ENCODE measurements around the gene NKD1. TPM values are rescaled to one million over a fixed set of nuclear protein-coding genes. Genes with fewer than 3 reads are reported as not detected.

NKD1 gene
- polyA plus RNA-seq, 2 donors: 1.1 to 2.0 TPM

GRCh38 chr16:50675686-50676610, 127.8 kb downstream of the NKD1 start:
- H3K27me3 ChIP-seq (ENCODE audit: control insufficient read depth in 1 of 2, insufficient read depth in 2 of 2, low read length in 2 of 2): no peaks in the 10 kb centered on the region
- H3K36me3 ChIP-seq (ENCODE audit: control insufficient read depth in 2 of 2, insufficient read depth in 2 of 2, low read length in 1 of 2): peaks cover 0 to 6% of the 10 kb centered on the region in 2 donors
- peaks cover 0 to 6% of the 10 kb centered on the region in 2 donors for H3K4me1 ChIP-seq (ENCODE audit: control insufficient read depth in 2 of 2, insufficient read depth in 2 of 2, low read length in 1 of 2)
- H3K9me3 ChIP-seq (ENCODE audit: control insufficient read depth in 2 of 2, insufficient read depth in 1 of 2, low read depth in 1 of 2, low read length in 1 of 2): peaks cover 3 to 17% of the 10 kb centered on the region in 2 donors
- 75 to 78% methylated on average over 23 of the region's 23 CpGs for WGBS, 2 donors
- H3K27ac ChIP-seq (ENCODE audit: low read depth in 2 of 2, low read length in 1 of 2): peak overlapping the region; percentile 56 to 69
- no peak overlapping the region for H3K4me3 ChIP-seq (ENCODE audit: low read depth in 1 of 2, low read length in 2 of 2)

GRCh38 chr16:50676684-50677225, 128.6 kb downstream of the NKD1 start:
- Histone ChIP-seq H3K36me3 (ENCODE audit: control insufficient read depth in 2 of 2, insufficient read depth in 2 of 2, low read length in 1 of 2) (peaks cover 0 to 6% of the 10 kb centered on the region in 2 donors), H3K4me3 (ENCODE audit: low read depth in 1 of 2, low read length in 2 of 2) (no peak overlapping the region), H3K9me3 (ENCODE audit: control insufficient read depth in 2 of 2, insufficient read depth in 1 of 2, low read depth in 1 of 2, low read length in 1 of 2) (peaks cover 3 to 16% of the 10 kb centered on the region in 2 donors), H3K27me3 (ENCODE audit: control insufficient read depth in 1 of 2, insufficient read depth in 2 of 2, low read length in 2 of 2) (no peaks in the 10 kb centered on the region), H3K4me1 (ENCODE audit: control insufficient read depth in 2 of 2, insufficient read depth in 2 of 2, low read length in 1 of 2) (peaks cover 0 to 6% of the 10 kb centered on the region in 2 donors), H3K27ac (ENCODE audit: low read depth in 2 of 2, low read length in 1 of 2) (peak overlapping the region in 1 of 2 donors; percentile 10)
- WGBS, 2 donors: 72 to 85% methylated on average over 9 of the region's 9 CpGs

GRCh38 chr16:50677351-50677750, 129.2 kb downstream of the NKD1 start:
- Histone ChIP-seq H3K4me3 (ENCODE audit: low read depth in 1 of 2, low read length in 2 of 2) (no peak overlapping the region), H3K27ac (ENCODE audit: low read depth in 2 of 2, low read length in 1 of 2) (no peak overlapping the region), H3K27me3 (ENCODE audit: control insufficient read depth in 1 of 2, insufficient read depth in 2 of 2, low read length in 2 of 2) (no peaks in the 10 kb centered on the region), H3K36me3 (ENCODE audit: control insufficient read depth in 2 of 2, insufficient read depth in 2 of 2, low read length in 1 of 2) (peaks cover 0 to 6% of the 10 kb centered on the region in 2 donors), H3K4me1 (ENCODE audit: control insufficient read depth in 2 of 2, insufficient read depth in 2 of 2, low read length in 1 of 2) (peaks cover 0 to 6% of the 10 kb centered on the region in 2 donors), H3K9me3 (ENCODE audit: control insufficient read depth in 2 of 2, insufficient read depth in 1 of 2, low read depth in 1 of 2, low read length in 1 of 2) (peaks cover 3 to 10% of the 10 kb centered on the region in 2 donors)
- 78 to 80% methylated on average over 7 of the region's 7 CpGs for WGBS, 2 donors

GRCh38 chr16:50678531-50678930, 130.3 kb downstream of the NKD1 start:
- 60 to 74% methylated on average over 3 of the region's 3 CpGs for WGBS, 2 donors
- no peak overlapping the region for H3K4me3 ChIP-seq (ENCODE audit: low read depth in 1 of 2, low read length in 2 of 2)
- H3K27ac ChIP-seq (ENCODE audit: low read depth in 2 of 2, low read length in 1 of 2): no peak overlapping the region
- H3K27me3 ChIP-seq (ENCODE audit: control insufficient read depth in 1 of 2, insufficient read depth in 2 of 2, low read length in 2 of 2): no peaks in the 10 kb centered on the region
- H3K36me3 ChIP-seq (ENCODE audit: control insufficient read depth in 2 of 2, insufficient read depth in 2 of 2, low read length in 1 of 2): peaks cover 0 to 4% of the 10 kb centered on the region in 2 donors
- H3K4me1 ChIP-seq (ENCODE audit: control insufficient read depth in 2 of 2, insufficient read depth in 2 of 2, low read length in 1 of 2): peaks cover 0 to 6% of the 10 kb centered on the region in 2 donors
- peaks cover 0 to 4% of the 10 kb centered on the region in 2 donors for H3K9me3 ChIP-seq (ENCODE audit: control insufficient read depth in 2 of 2, insufficient read depth in 1 of 2, low read depth in 1 of 2, low read length in 1 of 2)

- Histone ChIP-seq H3K36me3 (ENCODE audit: control insufficient read depth in 2 of 2, insufficient read depth in 2 of 2, low read length in 1 of 2) (no peaks in the 10 kb centered on the region), H3K27me3 (ENCODE audit: control insufficient read depth in 1 of 2, insufficient read depth in 2 of 2, low read length in 2 of 2) (no peaks in the 10 kb centered on the region), H3K4me3 (ENCODE audit: low read depth in 1 of 2, low read length in 2 of 2) (no peak overlapping the region), H3K4me1 (ENCODE audit: control insufficient read depth in 2 of 2, insufficient read depth in 2 of 2, low read length in 1 of 2) (peaks cover 0 to 6% of the 10 kb centered on the region in 2 donors), H3K9me3 (ENCODE audit: control insufficient read depth in 2 of 2, insufficient read depth in 1 of 2, low read depth in 1 of 2, low read length in 1 of 2) (no peaks in the 10 kb centered on the region), H3K27ac (ENCODE audit: low read depth in 2 of 2, low read length in 1 of 2) (no peak overlapping the region)
- WGBS, 2 donors: 85 to 88% methylated on average over 14 of the region's 14 CpGs
Measured at GRCh38 chr16:50679266-50679665, 131.1 kb downstream of the NKD1 start.

GRCh38 chr16:50679676-50680555, 131.7 kb downstream of the NKD1 start:
- Histone ChIP-seq H3K36me3 (ENCODE audit: control insufficient read depth in 2 of 2, insufficient read depth in 2 of 2, low read length in 1 of 2) (no peaks in the 10 kb centered on the region), H3K27ac (ENCODE audit: low read depth in 2 of 2, low read length in 1 of 2) (peak overlapping the region in 1 of 2 donors; percentile 18), H3K4me3 (ENCODE audit: low read depth in 1 of 2, low read length in 2 of 2) (peak overlapping the region in 1 of 2 donors; percentile 20), H3K4me1 (ENCODE audit: control insufficient read depth in 2 of 2, insufficient read depth in 2 of 2, low read length in 1 of 2) (peaks cover 0 to 7% of the 10 kb centered on the region in 2 donors), H3K9me3 (ENCODE audit: control insufficient read depth in 2 of 2, insufficient read depth in 1 of 2, low read depth in 1 of 2, low read length in 1 of 2) (no peaks in the 10 kb centered on the region), H3K27me3 (ENCODE audit: control insufficient read depth in 1 of 2, insufficient read depth in 2 of 2, low read length in 2 of 2) (no peaks in the 10 kb centered on the region)
- 82 to 88% methylated on average over 6 of the region's 6 CpGs for WGBS, 2 donors

- peaks cover 0 to 9% of the 10 kb centered on the region in 2 donors for H3K4me1 ChIP-seq (ENCODE audit: control insufficient read depth in 2 of 2, insufficient read depth in 2 of 2, low read length in 1 of 2)
- peak overlapping the region in 1 of 2 donors; percentile 18 for H3K27ac ChIP-seq (ENCODE audit: low read depth in 2 of 2, low read length in 1 of 2)
- WGBS, 2 donors: 82 to 89% methylated on average over 3 of the region's 3 CpGs
- H3K4me3 ChIP-seq (ENCODE audit: low read depth in 1 of 2, low read length in 2 of 2): peak overlapping the region; percentile 4 to 20
- H3K9me3 ChIP-seq (ENCODE audit: control insufficient read depth in 2 of 2, insufficient read depth in 1 of 2, low read depth in 1 of 2, low read length in 1 of 2): no peaks in the 10 kb centered on the region
- H3K36me3 ChIP-seq (ENCODE audit: control insufficient read depth in 2 of 2, insufficient read depth in 2 of 2, low read length in 1 of 2): no peaks in the 10 kb centered on the region
- H3K27me3 ChIP-seq (ENCODE audit: control insufficient read depth in 1 of 2, insufficient read depth in 2 of 2, low read length in 2 of 2): no peaks in the 10 kb centered on the region
Measured at GRCh38 chr16:50680556-50680893, 132.3 kb downstream of the NKD1 start.

GRCh38 chr16:50681021-50681885, 133.1 kb downstream of the NKD1 start, which contains the start of gene SNX20:
SNX20 (minus strand) TSS chr16:50681312; CDS start chr16:50677526, 3,786 bp downstream.
- H3K4me3 ChIP-seq (ENCODE audit: low read depth in 1 of 2, low read length in 2 of 2): peak within 1 kb of the TSS; percentile 4 to 20
- H3K9me3 ChIP-seq (ENCODE audit: control insufficient read depth in 2 of 2, insufficient read depth in 1 of 2, low read depth in 1 of 2, low read length in 1 of 2): no peaks in the 10 kb centered on the region
- H3K36me3 ChIP-seq (ENCODE audit: control insufficient read depth in 2 of 2, insufficient read depth in 2 of 2, low read length in 1 of 2): no peaks in the 10 kb centered on the region
- H3K27ac ChIP-seq (ENCODE audit: low read depth in 2 of 2, low read length in 1 of 2): peak within 1 kb of the TSS; percentile 59 to 61
- WGBS, 2 donors: 68 to 72% methylated on average over 16 of the region's 16 CpGs
- peaks cover 0 to 6% of the 10 kb centered on the region in 2 donors for H3K4me1 ChIP-seq (ENCODE audit: control insufficient read depth in 2 of 2, insufficient read depth in 2 of 2, low read length in 1 of 2)
- no peaks in the 10 kb centered on the region for H3K27me3 ChIP-seq (ENCODE audit: control insufficient read depth in 1 of 2, insufficient read depth in 2 of 2, low read length in 2 of 2)
